MM.1S (cell line): ENCODE data around the gene STK36.

ENCODE experiments used
- EZH2 ChIP-seq: fragments of 300-600 bp; sonication (generic); optimal IDR thresholded peaks from 2 replicates; pipeline ENCODE3; 2017; ENCODE audit warnings: low read depth, mild to moderate bottlenecking, antibody characterized with exemption, low read length, mixed read lengths
- TF ChIP-seq, protein P1 (sequence below): fragments of 300-600 bp; sonication (generic); IDR thresholded peaks from 2 replicates; pipeline ENCODE4 v1.5.1; 2016; ENCODE audit warnings: antibody characterized with exemption, low read length, mixed read lengths

DNA sequence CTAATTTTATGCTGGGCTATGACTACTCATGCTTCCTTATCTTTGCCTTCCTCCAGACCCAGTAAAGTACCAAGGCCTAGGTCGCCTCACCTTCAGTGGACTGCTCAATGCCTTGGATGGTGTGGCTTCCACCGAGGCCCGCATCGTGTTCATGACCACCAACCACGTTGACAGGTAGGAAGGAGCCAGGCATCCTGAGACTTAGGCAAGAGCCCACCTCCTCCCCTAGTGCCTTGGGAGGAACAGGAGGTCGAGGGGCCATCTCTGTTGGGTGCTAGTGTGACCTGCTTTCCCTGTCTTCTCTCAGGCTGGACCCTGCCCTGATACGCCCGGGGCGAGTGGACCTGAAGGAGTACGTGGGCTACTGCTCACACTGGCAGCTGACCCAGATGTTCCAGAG, 9.1 kb upstream of the STK36 start:
- TF ChIP-seq, protein P1, sequence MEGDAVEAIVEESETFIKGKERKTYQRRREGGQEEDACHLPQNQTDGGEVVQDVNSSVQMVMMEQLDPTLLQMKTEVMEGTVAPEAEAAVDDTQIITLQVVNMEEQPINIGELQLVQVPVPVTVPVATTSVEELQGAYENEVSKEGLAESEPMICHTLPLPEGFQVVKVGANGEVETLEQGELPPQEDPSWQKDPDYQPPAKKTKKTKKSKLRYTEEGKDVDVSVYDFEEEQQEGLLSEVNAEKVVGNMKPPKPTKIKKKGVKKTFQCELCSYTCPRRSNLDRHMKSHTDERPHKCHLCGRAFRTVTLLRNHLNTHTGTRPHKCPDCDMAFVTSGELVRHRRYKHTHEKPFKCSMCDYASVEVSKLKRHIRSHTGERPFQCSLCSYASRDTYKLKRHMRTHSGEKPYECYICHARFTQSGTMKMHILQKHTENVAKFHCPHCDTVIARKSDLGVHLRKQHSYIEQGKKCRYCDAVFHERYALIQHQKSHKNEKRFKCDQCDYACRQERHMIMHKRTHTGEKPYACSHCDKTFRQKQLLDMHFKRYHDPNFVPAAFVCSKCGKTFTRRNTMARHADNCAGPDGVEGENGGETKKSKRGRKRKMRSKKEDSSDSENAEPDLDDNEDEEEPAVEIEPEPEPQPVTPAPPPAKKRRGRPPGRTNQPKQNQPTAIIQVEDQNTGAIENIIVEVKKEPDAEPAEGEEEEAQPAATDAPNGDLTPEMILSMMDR, result no peak
- no peak for TF ChIP-seq EZH2
